Measurements from ENCODE around the gene CALM3. TPM values are rescaled to one million over a fixed set of nuclear protein-coding genes. Genes with fewer than 3 reads are reported as not detected.

Gene CALM3
- total RNA-seq, 1 donor from 2014 or later, result 181 TPM

GRCh38 chr19:46610413-46610775 lies 9.3 kb downstream of the CALM3 start:
- TF ChIP-seq CTCF (conservative IDR thresholded peaks at IDR 0.05; ENCODE audit: low read depth, low read length), result no peak
- H3K4me3 ChIP-seq (ENCODE audit: low read depth, low read length), result no peak overlapping the region
- DNase-seq (ENCODE audit: low read depth), result no peak

DNA sequence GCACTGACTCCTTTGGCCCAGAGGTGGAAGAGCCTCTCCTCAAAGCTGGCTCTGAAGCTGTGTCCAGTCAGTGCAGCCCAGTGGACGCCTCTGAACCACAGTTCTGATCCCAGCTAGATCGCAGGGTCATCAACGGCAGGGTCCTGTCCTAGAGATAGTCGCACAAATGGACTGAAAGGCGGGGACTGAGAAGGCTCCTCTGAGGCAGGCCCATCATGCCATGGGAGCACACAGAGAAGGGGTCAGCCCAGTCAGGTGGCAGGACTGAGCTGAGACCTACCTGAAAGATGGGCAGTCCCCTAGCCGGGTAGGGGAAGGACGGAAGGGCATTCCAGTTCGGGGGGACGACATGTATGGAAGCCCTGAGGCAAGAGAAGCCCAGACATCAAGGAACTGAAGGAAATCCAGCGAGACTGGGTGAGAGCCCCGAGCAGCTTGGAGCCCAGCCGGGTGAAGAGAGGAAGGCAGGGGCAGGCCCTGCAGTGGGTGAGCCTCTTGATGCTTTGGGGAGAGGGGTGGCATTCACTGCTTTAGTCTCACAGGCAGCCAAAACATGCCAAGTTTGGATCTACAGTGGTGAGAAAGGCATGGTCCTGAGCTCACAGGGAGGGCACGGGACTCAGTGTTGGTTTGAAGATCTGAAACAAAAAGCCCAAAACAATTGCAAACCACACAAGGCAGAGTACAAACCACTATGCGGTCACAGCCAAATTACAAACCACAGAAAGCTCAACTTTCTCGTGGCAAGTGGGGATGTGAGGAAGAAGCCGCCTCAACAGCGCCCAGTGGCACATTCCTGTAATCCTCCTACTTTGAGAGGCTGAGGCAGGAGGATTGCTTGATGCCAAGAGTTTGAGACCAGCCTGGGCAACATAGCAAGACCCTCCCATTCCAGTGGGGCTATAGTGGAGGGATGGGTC lies 10.0 kb downstream of the CALM3 start:
- TF ChIP-seq CTCF (conservative IDR thresholded peaks at IDR 0.05; ENCODE audit: low read depth, low read length), result no peak
- no peak overlapping the region for H3K4me3 ChIP-seq (ENCODE audit: low read depth, low read length)
- DNase-seq (ENCODE audit: low read depth), result no peak

DNA sequence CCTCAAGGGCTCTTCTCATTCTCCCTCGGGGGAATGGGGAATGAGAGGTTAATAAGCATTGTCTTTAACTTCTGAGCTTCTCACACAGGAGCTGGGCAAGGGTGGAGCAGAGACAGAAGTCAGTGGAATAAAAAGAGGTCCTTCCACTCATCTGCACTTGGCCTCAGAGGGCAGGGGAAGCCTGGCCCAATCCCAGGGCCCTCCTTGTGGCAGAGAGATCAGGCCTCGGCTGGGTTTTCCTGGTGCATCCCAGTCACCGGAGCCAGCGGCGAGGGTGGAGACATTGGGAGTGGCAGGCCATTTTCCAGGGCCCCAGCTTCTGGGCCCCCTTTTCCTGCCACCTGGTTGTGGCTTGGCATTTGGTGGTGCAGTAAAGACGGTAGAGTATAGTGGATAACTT lies 10.6 kb downstream of the CALM3 start:
- no peak overlapping the region for H3K4me3 ChIP-seq (ENCODE audit: low read depth, low read length)
- TF ChIP-seq CTCF (conservative IDR thresholded peaks at IDR 0.05; ENCODE audit: low read depth, low read length), result no peak
- no peak for DNase-seq (ENCODE audit: low read depth)

GRCh38 chr19:46613525-46613924 lies 12.4 kb downstream of the CALM3 start:
- H3K4me3 ChIP-seq (ENCODE audit: low read depth, low read length), result no peak overlapping the region
- DNase-seq (ENCODE audit: low read depth), result no peak
- TF ChIP-seq CTCF (conservative IDR thresholded peaks at IDR 0.05; ENCODE audit: low read depth, low read length), result no peak

DNA sequence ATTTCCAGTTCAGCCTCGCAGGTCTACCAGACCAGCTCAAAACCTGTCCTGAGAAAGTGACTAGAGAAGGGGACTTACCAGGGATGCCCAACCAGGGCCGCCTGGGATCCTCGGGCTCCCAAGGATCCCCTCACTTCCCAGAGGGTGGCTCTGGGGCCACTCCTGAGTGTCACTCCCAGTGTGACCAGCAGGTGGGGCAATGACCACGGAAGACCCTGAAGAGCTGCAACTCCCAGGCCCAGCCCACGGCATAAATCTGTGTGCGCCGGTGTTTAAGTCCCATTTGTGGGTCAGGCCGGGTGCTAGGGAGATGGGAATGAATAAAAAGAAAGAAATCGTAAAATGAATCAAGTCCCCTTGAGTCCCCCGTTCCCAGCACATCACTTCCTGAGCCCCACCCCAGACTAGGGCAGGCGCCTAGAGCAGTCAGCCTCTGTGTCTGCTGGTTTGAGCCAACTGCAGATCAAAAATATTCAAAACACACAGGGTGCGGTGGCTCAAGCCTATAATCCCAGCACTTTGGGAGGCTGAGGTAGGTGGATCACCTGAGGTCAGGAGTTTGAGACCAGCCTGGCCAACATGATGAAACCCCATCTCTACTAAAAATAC lies 13.1 kb downstream of the CALM3 start:
- H3K4me3 ChIP-seq (ENCODE audit: low read depth, low read length), result no peak overlapping the region
- DNase-seq (ENCODE audit: low read depth), result no peak
- peak; percentile 89 for TF ChIP-seq CTCF (conservative IDR thresholded peaks at IDR 0.05; ENCODE audit: low read depth, low read length)

DNA sequence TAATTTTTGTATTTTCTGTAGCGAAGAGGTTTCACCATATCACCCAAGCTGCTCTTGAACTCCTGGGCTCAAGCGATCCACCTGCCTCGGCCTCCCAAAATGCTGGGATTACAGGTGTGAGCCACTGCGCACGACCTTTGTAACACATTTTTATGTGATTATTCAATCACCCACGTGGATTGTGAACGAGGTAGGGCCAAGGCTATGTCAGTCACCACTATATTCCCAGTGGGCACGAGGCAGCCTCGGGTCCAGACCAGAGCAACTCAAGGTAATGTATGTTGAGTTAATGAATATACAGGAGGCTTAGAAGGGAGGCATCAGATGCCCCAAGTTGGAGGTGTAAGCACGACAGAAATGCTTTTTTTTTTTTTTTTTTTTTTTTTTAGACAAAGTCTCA lies 14.8 kb downstream of the CALM3 start:
- H3K4me3 ChIP-seq (ENCODE audit: low read depth, low read length), result no peak overlapping the region
- TF ChIP-seq CTCF (conservative IDR thresholded peaks at IDR 0.05; ENCODE audit: low read depth, low read length), result no peak
- DNase-seq (ENCODE audit: low read depth), result no peak
